Mesendoderm (in vitro differentiated cells): ENCODE measurements around the gene GRM8.
A peak's percentile ranks its signal among the peaks of the same experiment; 100 is the strongest.

Source experiments
- DNase-seq: peaks from one replicate; pipeline ENCODE4 v3.0.0; 2013
- H2AK5ac ChIP-seq: 2 replicates; pipeline ENCODE4 v1.6.1; 2013; ENCODE audit warnings: low read length, inconsistent platforms
- H2BK120ac ChIP-seq: 2 replicates; pipeline ENCODE4 v1.6.1; 2013; ENCODE audit warnings: low read depth, mild to moderate bottlenecking, low read length, moderate library complexity, mixed read lengths
- H2BK15ac ChIP-seq: replicated peaks from 2 replicates; pipeline ENCODE4 v1.6.1; 2013; ENCODE audit warnings: low read depth, mild to moderate bottlenecking, moderate library complexity
- H2BK5ac ChIP-seq: 2 replicates; pipeline ENCODE4 v1.6.1; 2013; ENCODE audit warnings: low read length, inconsistent platforms
- H3K18ac ChIP-seq: 2 replicates; pipeline ENCODE4 v1.6.1; 2013; ENCODE audit warnings: mild to moderate bottlenecking, low read length, mixed read lengths
- H3K23ac ChIP-seq: one replicate; pipeline ENCODE4 v1.6.1; 2013; ENCODE audit warnings: low read length
- H3K27ac ChIP-seq: 2 replicates; pipeline ENCODE4 v1.5.1; 2013; ENCODE audit warnings: low read depth, mild to moderate bottlenecking, inconsistent platforms, low read length, moderate library complexity
- H3K27me3 ChIP-seq: 2 replicates; pipeline ENCODE4 v1.6.1; 2013; ENCODE audit warnings: low read length, control low read depth, mild to moderate bottlenecking, inconsistent platforms; ENCODE audit not compliant: insufficient read depth, poor library complexity
- H3K36me3 ChIP-seq: 2 replicates; pipeline ENCODE4 v1.6.1; 2013; ENCODE audit warnings: low read length, inconsistent platforms; ENCODE audit not compliant: control insufficient read depth, insufficient read depth
- H3K4ac ChIP-seq: one replicate; pipeline ENCODE4 v1.6.1; 2013; ENCODE audit warnings: low read depth, mild to moderate bottlenecking, low read length, moderate library complexity
- H3K4me1 ChIP-seq: 2 replicates; pipeline ENCODE4 v1.6.1; 2013; ENCODE audit warnings: low read depth, low read length, inconsistent platforms; ENCODE audit not compliant: control insufficient read depth
- H3K4me2 ChIP-seq: 2 replicates; pipeline ENCODE4 v1.6.1; 2013; ENCODE audit warnings: low read length
- H3K4me3 ChIP-seq: 2 replicates; pipeline ENCODE4 v1.5.1; 2013; ENCODE audit warnings: mild to moderate bottlenecking, low read length
- H3K56ac ChIP-seq: one replicate; pipeline ENCODE4 v1.6.1; 2013; ENCODE audit warnings: low read length
- H3K79me1 ChIP-seq: 2 replicates; pipeline ENCODE4 v1.6.1; 2013; ENCODE audit warnings: low read length, inconsistent platforms
- H3K79me2 ChIP-seq: 2 replicates; pipeline ENCODE4 v1.6.1; 2013; ENCODE audit warnings: mild to moderate bottlenecking, low read length; ENCODE audit not compliant: control insufficient read depth, insufficient read depth
- H3K9ac ChIP-seq: 2 replicates; pipeline ENCODE4 v1.6.1; 2013; ENCODE audit warnings: low read length, inconsistent platforms
- H4K5ac ChIP-seq: one replicate; pipeline ENCODE4 v1.6.1; 2013; ENCODE audit warnings: low read length
- H4K8ac ChIP-seq: one replicate; pipeline ENCODE4 v1.6.1; 2013; ENCODE audit warnings: low read depth, mild to moderate bottlenecking, control low read depth, low read length, moderate library complexity
- WGBS: extraction: QIAGEN DNeasy Blood & Tissue Kit; methylation state at CpG from one replicate; pipeline ENCODE4 v1.1.7; 2013; ENCODE audit warnings: low lambda C conversion rate, missing lambda C conversion rate; ENCODE audit not compliant: insufficient coverage; ENCODE audit errors: extremely low coverage; 5-methylcytosine and 5-hydroxymethylcytosine counted together

Gene GRM8

DNA sequence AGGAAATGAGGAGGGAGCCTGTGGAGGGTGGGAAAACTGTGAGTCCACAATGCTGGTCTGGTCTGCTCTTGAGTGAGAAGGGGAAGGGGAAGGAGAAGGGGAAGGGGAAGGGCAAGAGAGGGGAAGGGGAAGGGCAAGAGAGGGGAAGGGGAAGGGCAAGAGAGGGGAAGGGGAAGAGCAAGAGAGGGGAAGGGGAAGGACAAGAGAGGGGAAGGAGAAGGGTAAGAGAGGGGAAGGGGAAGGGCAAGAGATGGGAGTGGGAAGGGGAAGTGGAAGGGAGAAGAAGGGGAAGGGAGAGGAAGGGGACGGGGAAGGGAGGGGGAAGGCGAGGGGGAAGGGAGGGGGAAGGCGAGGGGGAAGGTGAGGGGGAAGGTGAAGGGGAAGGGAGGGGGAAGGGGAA is 213.2 kb downstream of the GRM8 start:
- Histone ChIP-seq H3K36me3 (no peaks in the 10 kb centered on the region), H4K8ac (no peak overlapping the region), H3K4me2 (no peak overlapping the region), H3K4me1 (no peaks in the 10 kb centered on the region), H3K79me1 (no peaks in the 10 kb centered on the region), H2AK5ac (no peak overlapping the region), H3K79me2 (no peaks in the 10 kb centered on the region), H2BK15ac (no peak overlapping the region), H3K4ac (no peak overlapping the region), H2BK120ac (no peak overlapping the region), H3K23ac (no peak overlapping the region), H3K27ac (no peak overlapping the region), H3K18ac (no peak overlapping the region), H3K4me3 (no peak overlapping the region), H3K56ac (no peak overlapping the region), H4K5ac (no peak overlapping the region), H3K27me3 (no peaks in the 10 kb centered on the region), H2BK5ac (no peak overlapping the region), H3K9ac (no peak overlapping the region)
- DNase-seq: peak; percentile 7
- WGBS: no CpG with 5 or more reads among the region's 3 CpGs

DNA sequence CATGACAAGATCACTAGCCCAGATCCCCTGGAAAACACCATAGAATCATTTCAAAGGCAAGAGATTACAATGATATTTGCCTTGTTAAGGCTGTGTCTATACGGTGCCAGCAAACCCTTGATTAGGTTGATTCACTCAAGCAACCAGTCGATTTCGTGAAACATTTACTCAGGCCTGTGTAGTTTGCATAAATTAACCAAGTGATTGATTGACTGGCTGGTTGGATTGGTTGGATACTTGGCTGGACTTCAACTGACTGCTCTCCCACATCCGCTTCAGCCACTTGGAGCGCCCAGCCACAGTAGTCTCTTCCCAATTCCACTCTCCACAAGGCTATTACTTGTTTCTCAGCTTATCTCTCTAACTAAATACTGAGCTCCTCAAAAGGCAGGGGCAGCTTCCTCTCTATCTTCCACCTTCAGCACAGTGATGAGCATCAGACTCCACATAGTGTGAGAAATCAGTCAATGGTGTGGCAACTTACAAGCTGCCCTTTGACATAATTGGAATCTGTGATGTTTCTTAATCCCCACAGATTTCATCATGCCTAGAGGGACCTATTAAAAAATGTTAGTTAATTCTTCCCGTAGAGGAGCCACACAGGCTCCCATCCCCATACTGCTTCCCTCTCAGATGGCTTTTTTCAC is 217.4 kb downstream of the GRM8 start:
- Histone ChIP-seq H3K4ac (no peak overlapping the region), H3K79me1 (no peaks in the 10 kb centered on the region), H4K8ac (no peak overlapping the region), H3K79me2 (no peaks in the 10 kb centered on the region), H2BK15ac (no peak overlapping the region), H4K5ac (no peak overlapping the region), H3K56ac (no peak overlapping the region), H3K23ac (no peak overlapping the region), H2BK120ac (no peak overlapping the region), H3K27ac (no peak overlapping the region), H2BK5ac (no peak overlapping the region), H3K4me3 (no peak overlapping the region), H3K27me3 (no peaks in the 10 kb centered on the region), H3K4me2 (no peak overlapping the region), H3K36me3 (no peaks in the 10 kb centered on the region), H3K4me1 (no peaks in the 10 kb centered on the region), H3K9ac (no peak overlapping the region), H3K18ac (no peak overlapping the region), H2AK5ac (no peak overlapping the region)
- DNase-seq: peak; percentile 2
- WGBS: no CpG with 5 or more reads among the region's 6 CpGs

DNA sequence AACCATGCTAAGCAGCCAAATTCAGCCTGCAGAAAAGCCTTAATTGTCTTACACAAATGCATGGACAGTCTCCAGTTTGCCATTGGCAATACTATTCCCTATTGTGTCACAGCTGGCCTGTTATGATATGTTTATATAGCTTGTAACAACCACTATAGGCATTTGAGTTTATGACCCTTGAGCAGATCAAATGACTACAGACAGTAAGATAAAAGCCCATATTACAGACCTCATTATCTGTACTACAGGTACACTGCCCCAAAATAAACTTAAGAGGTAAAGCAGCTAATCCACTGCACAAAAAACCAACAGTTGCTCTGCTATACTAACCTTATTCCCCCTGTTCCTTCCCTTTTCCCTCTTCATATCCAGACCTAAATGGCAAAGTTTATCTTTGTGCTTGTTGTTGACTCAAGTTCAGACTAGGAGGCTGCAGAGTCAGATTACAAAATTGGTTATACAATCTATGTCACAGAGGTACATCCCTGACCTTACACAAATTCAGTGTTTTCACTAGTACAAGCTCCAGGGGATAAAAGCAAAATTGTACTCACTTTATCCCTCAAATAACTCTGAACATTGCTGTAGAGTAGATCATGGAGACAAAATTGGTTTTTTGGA is 218.4 kb downstream of the GRM8 start:
- no peaks in the 10 kb centered on the region for H3K79me2 ChIP-seq
- no peak overlapping the region for H3K4me2 ChIP-seq
- no peaks in the 10 kb centered on the region for H3K79me1 ChIP-seq
- H2BK15ac ChIP-seq: no peak overlapping the region
- DNase-seq: no peak
- H3K4me3 ChIP-seq: no peak overlapping the region
- no peak overlapping the region for H3K23ac ChIP-seq
- H3K56ac ChIP-seq: no peak overlapping the region
- no peak overlapping the region for H3K27ac ChIP-seq
- H3K18ac ChIP-seq: no peak overlapping the region
- H3K36me3 ChIP-seq: no peaks in the 10 kb centered on the region
- H2BK120ac ChIP-seq: no peak overlapping the region
- H3K4ac ChIP-seq: no peak overlapping the region
- no peaks in the 10 kb centered on the region for H3K4me1 ChIP-seq
- no peaks in the 10 kb centered on the region for H3K27me3 ChIP-seq
- no peak overlapping the region for H4K8ac ChIP-seq
- H2AK5ac ChIP-seq: no peak overlapping the region
- H2BK5ac ChIP-seq: no peak overlapping the region
- no peak overlapping the region for H4K5ac ChIP-seq
- no peak overlapping the region for H3K9ac ChIP-seq

DNA sequence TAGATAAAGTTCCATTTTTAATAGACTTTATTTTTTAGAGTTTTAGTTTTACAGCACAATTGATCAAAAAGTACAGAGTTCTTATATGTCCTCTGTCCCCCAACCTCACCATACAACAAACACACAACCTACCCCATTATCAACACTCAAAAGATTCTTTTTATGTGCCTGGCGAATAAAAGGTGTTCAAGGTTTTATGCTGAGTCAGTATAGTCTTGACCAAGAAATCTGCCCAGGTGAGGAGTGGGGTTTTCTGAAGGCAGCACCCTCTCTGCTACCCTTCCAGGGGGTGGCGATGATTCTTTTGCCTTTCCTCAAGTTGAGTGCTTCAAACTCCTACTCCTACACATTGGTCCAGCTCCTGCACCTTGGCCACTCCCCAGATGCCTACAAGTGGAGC is 222.9 kb downstream of the GRM8 start:
- Histone ChIP-seq H3K23ac (no peak overlapping the region), H3K27me3 (no peaks in the 10 kb centered on the region), H3K9ac (no peak overlapping the region), H4K5ac (no peak overlapping the region), H2BK120ac (no peak overlapping the region), H3K4me1 (no peaks in the 10 kb centered on the region), H3K27ac (no peak overlapping the region), H3K4me3 (no peak overlapping the region), H2AK5ac (no peak overlapping the region), H3K79me2 (no peaks in the 10 kb centered on the region), H2BK5ac (no peak overlapping the region), H3K56ac (no peak overlapping the region), H4K8ac (no peak overlapping the region), H2BK15ac (no peak overlapping the region), H3K79me1 (no peaks in the 10 kb centered on the region), H3K4me2 (no peak overlapping the region), H3K18ac (no peak overlapping the region), H3K4ac (no peak overlapping the region), H3K36me3 (no peaks in the 10 kb centered on the region)
- no CpG with 5 or more reads among the region's 2 CpGs for WGBS
- no peak for DNase-seq

DNA sequence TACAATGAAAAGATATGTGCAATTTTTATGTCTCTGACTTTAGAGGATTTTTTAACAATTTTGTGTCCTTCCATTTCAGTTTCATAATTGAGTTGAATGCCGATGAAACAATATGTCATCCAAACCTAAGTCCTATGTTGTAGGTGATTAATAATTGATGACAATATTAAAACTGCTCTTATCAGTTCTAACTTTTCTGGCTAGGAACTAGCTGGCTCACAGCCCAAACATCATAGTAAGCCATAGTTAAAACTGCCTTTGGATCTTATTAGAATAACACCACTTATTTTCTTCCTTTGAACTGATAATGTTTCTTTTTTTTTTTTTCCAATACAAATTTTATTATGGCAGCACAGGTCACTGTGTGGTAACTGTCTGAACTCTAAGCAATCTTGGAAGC is 230.9 kb downstream of the GRM8 start:
- Histone ChIP-seq H2AK5ac (no peak overlapping the region), H2BK120ac (no peak overlapping the region), H4K5ac (no peak overlapping the region), H3K4me1 (no peaks in the 10 kb centered on the region), H3K27ac (no peak overlapping the region), H3K79me1 (no peaks in the 10 kb centered on the region), H3K36me3 (no peaks in the 10 kb centered on the region), H3K4ac (no peak overlapping the region), H3K18ac (no peak overlapping the region), H2BK15ac (no peak overlapping the region), H3K27me3 (no peaks in the 10 kb centered on the region), H3K4me2 (no peak overlapping the region), H3K9ac (no peak overlapping the region), H3K79me2 (no peaks in the 10 kb centered on the region), H3K4me3 (no peak overlapping the region), H3K23ac (no peak overlapping the region), H2BK5ac (no peak overlapping the region), H4K8ac (no peak overlapping the region), H3K56ac (no peak overlapping the region)
- WGBS: no CpG with 5 or more reads among the region's 1 CpG
- no peak for DNase-seq
